Muscle of leg (tissue), 11 donors: ENCODE results near the gene WDR36. TPM values are rescaled to one million over a fixed set of nuclear protein-coding genes. Genes with fewer than 3 reads are reported as not detected.

Experiments
- DNase-seq: peaks from one replicate; pipeline ENCODE4 v3.0.0; 2013
- H3K27ac ChIP-seq: one replicate; pipeline ENCODE4 v1.5.1; 2013; ENCODE audit warnings: mild to moderate bottlenecking, low read length, control low read depth
- H3K27me3 ChIP-seq: one replicate; pipeline ENCODE4 v1.6.1; 2013; ENCODE audit warnings: low read length; ENCODE audit not compliant: control insufficient read depth, insufficient read depth
- H3K36me3 ChIP-seq: one replicate; pipeline ENCODE4 v1.6.1; 2013; ENCODE audit warnings: low read length; ENCODE audit not compliant: control insufficient read depth, insufficient read depth
- H3K4me1 ChIP-seq: one replicate; pipeline ENCODE4 v1.6.1; 2013; ENCODE audit warnings: low read length; ENCODE audit not compliant: control insufficient read depth, insufficient read depth
- H3K4me3 ChIP-seq: one replicate; pipeline ENCODE4 v1.5.1; 2013; ENCODE audit warnings: low read length, control low read depth
- H3K9me3 ChIP-seq: replicated peaks from 2 replicates; pipeline ENCODE4 v1.6.1; 2013; ENCODE audit warnings: low read depth, low read length; ENCODE audit not compliant: control insufficient read depth
- WGBS: methylation state at CpG from one replicate; pipeline ENCODE4 v1.1.5; 2013; ENCODE audit warnings: missing lambda C conversion rate; ENCODE audit not compliant: insufficient coverage; 5-methylcytosine and 5-hydroxymethylcytosine counted together
- polyA plus RNA-seq, 8 donors: library from polyadenylated mRNA; unstranded; fragments of 120-200 nt; gene quantifications; one replicate each; pipeline versions ENCODE4 v1.2.1 to v1.2.3, GENCODE V29; 2013; ENCODE audit warnings: inconsistent platforms in 1 of 8, low replicate concordance in 1 of 8; ENCODE audit not compliant: insufficient read length in 8 of 8, insufficient read depth in 1 of 8
- total RNA-seq: library from RNA; stranded (reverse); fragments of 120-200 nt; gene quantifications from one replicate; pipeline ENCODE4 v1.2.4, GENCODE V29; 2013

WDR36 gene
- total and polyA plus RNA-seq, 9 donors = 11.2 to 27.3 (median 14.6) TPM

- Histone ChIP-seq H3K9me3 (no peaks in the 10 kb centered on the region), H3K4me1 (no peaks in the 10 kb centered on the region), H3K27ac (no peak overlapping the region), H3K36me3 (peaks cover 30% of the 10 kb centered on the region), H3K4me3 (no peak overlapping the region), H3K27me3 (no peaks in the 10 kb centered on the region)
- WGBS = no CpG with 5 or more reads among the region's 2 CpGs
- no peak for DNase-seq
Observed at GRCh38 chr5:111120911-111121310, 28.8 kb downstream of the WDR36 start.

GRCh38 chr5:111121926-111122325 is 29.8 kb downstream of the WDR36 start:
- no peaks in the 10 kb centered on the region for H3K27me3 ChIP-seq
- no peaks in the 10 kb centered on the region for H3K4me1 ChIP-seq
- DNase-seq = no peak
- H3K4me3 ChIP-seq = no peak overlapping the region
- peaks cover 30% of the 10 kb centered on the region for H3K36me3 ChIP-seq
- no peaks in the 10 kb centered on the region for H3K9me3 ChIP-seq
- no peak overlapping the region for H3K27ac ChIP-seq

GRCh38 chr5:111122398-111122797 is 30.2 kb downstream of the WDR36 start:
- Histone ChIP-seq H3K9me3 (no peaks in the 10 kb centered on the region), H3K36me3 (peaks cover 28% of the 10 kb centered on the region), H3K27me3 (no peaks in the 10 kb centered on the region), H3K4me3 (no peak overlapping the region), H3K4me1 (no peaks in the 10 kb centered on the region), H3K27ac (no peak overlapping the region)
- no peak for DNase-seq
- no CpG with 5 or more reads among the region's 2 CpGs for WGBS

DNA sequence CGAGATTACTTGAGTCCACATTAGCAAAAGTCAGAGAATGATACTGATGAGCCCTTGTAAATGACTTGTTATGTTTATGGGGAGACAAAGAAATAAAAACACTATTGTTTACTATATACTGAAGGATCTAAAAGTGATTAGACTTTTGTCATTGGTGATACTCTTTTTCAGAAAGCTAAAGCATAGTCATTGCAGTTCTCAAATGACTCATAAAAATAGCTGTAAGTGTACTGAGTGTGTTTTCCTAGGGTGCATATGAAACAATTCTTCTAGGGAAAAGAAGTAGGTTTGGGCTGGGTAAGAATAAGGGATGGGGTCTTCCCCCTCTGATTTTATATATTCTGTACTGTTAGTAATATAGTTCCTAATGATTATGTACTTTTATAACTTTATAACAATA is 32.6 kb downstream of the WDR36 start:
- Histone ChIP-seq H3K27me3 (no peaks in the 10 kb centered on the region), H3K9me3 (no peaks in the 10 kb centered on the region), H3K4me3 (no peak overlapping the region), H3K36me3 (peaks cover 23% of the 10 kb centered on the region), H3K27ac (no peak overlapping the region), H3K4me1 (no peaks in the 10 kb centered on the region)
- DNase-seq = no peak
- no CpG with 5 or more reads among the region's 1 CpG for WGBS

DNA sequence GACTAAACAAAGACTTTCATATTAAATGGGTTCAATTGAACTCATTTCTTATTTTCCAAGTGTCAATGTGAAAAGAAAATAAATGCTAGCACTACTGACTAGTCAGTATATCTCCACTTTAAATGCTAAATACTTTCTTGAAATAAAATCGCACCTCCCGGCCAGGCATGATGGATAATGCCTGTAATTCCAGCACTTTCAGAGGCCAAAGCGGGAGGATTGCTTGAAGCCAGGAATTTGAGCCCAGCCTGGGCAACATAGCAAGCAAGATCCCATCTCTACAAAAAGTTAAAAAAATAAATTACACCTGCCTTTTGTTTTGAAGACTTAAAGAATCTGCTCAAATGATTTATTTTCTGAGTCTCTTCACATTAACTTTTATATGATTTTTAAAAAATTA is 34.7 kb downstream of the WDR36 start:
- no peak overlapping the region for H3K27ac ChIP-seq
- no peaks in the 10 kb centered on the region for H3K27me3 ChIP-seq
- no CpG with 5 or more reads among the region's 3 CpGs for WGBS
- no peaks in the 10 kb centered on the region for H3K9me3 ChIP-seq
- no peaks in the 10 kb centered on the region for H3K4me1 ChIP-seq
- H3K36me3 ChIP-seq = peaks cover 15% of the 10 kb centered on the region
- no peak overlapping the region for H3K4me3 ChIP-seq
- no peak for DNase-seq

DNA sequence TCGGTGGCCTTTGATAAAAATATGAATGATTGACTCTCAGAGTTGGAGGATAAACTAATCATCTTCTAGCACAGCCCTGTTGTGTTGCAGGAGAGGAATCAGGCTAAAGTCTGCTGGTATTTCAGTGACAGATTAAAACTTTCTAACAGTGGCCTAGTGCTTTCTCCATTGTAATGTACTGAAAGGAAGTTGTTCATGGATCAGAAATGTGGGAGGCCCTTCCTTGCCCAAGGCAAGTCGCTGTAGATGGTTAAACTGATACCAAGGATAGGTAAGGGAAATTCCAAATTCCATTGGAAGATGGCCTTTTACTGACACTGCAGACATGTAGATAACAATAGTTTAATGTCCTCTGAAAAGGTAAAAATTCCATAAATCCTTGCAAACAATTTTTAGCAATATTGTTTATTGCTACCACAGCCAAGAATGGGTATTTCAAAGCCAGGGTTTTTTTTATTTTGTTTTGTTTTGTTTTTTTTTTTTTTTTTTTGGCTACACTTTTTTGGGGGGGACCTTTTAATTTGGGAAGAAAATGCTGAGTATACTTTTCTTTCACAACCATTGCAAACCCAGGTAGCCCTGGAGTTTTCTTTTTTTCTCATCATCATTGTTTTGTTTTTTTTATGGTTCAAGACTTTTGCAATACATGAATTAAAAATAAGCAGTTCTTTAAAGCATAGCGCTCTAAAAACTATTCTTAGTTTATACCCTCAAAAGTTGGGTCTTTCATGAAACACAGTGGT is 35.5 kb downstream of the WDR36 start:
- no peak overlapping the region for H3K27ac ChIP-seq
- DNase-seq = no peak
- no peak overlapping the region for H3K4me3 ChIP-seq
- H3K36me3 ChIP-seq = peaks cover 10% of the 10 kb centered on the region
- no peaks in the 10 kb centered on the region for H3K27me3 ChIP-seq
- WGBS = 100% methylated on average over 1 of the region's 3 CpGs
- H3K9me3 ChIP-seq = no peaks in the 10 kb centered on the region
- no peaks in the 10 kb centered on the region for H3K4me1 ChIP-seq

- Histone ChIP-seq H3K27ac (no peak overlapping the region), H3K4me1 (peaks cover 3% of the 10 kb centered on the region), H3K27me3 (no peaks in the 10 kb centered on the region), H3K36me3 (peaks cover 7% of the 10 kb centered on the region), H3K9me3 (no peaks in the 10 kb centered on the region), H3K4me3 (no peak overlapping the region)
- no CpG with 5 or more reads among the region's 3 CpGs for WGBS
- DNase-seq = no peak
Observed at GRCh38 chr5:111129938-111130337, 37.8 kb downstream of the WDR36 start.

GRCh38 chr5:111131356-111131755 is 39.2 kb downstream of the WDR36 start:
- Histone ChIP-seq H3K27me3 (no peaks in the 10 kb centered on the region), H3K9me3 (no peaks in the 10 kb centered on the region), H3K27ac (no peak overlapping the region), H3K4me3 (no peak overlapping the region), H3K36me3 (peaks cover 3% of the 10 kb centered on the region), H3K4me1 (peaks cover 8% of the 10 kb centered on the region)
- no CpG with 5 or more reads among the region's 2 CpGs for WGBS
- no peak for DNase-seq

GRCh38 chr5:111132076-111132475 is 39.9 kb downstream of the WDR36 start:
- H3K36me3 ChIP-seq = peaks cover 3% of the 10 kb centered on the region
- H3K9me3 ChIP-seq = no peaks in the 10 kb centered on the region
- H3K27me3 ChIP-seq = no peaks in the 10 kb centered on the region
- DNase-seq = peak; percentile 52
- no peak overlapping the region for H3K4me3 ChIP-seq
- no CpG with 5 or more reads among the region's 1 CpG for WGBS
- peaks cover 8% of the 10 kb centered on the region for H3K4me1 ChIP-seq
- no peak overlapping the region for H3K27ac ChIP-seq

DNA sequence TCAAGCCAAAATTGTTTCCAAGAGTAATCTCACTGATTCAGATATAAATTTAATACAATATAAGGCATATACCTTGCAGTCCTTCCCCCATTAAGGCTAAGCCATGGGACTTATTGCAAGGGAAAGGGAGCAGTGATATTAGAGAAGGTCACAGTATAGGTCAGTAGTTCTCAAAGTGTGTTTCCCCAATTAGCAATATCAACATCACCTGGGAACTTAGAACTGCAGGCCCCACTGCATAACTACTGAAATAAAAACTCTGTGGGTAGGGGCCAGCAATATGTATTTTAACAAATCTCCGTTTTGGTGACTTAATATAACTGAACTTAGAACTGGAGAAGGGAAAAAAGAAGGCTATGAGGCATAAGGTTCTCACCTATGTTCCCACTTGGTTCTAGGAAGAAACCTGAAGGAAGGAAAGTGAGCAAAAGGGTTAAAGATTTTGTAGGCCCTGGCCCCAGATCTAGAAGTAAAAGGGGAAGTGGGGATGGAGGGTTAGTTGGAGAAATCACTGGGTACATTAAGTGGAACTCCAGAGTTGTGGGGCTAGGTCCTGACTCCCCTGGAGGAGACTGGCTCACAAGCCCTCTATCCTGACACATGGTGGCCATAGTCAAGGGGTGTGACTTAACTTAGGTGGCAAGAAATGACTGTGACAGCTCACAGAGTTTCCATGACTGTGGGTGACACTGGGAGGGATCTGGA is 40.7 kb downstream of the WDR36 start:
- Histone ChIP-seq H3K4me1 (peaks cover 8% of the 10 kb centered on the region), H3K27me3 (no peaks in the 10 kb centered on the region), H3K9me3 (no peaks in the 10 kb centered on the region), H3K27ac (peak overlapping the region; percentile 14), H3K36me3 (no peaks in the 10 kb centered on the region), H3K4me3 (no peak overlapping the region)
- no peak for DNase-seq
- whole genome bisulfite sequencing = no CpG with 5 or more reads among the region's 1 CpG
